ENCODE measurements around the gene ROS1.

ROS1 gene

GRCh38 chr6:117440706-117441525 is 15.2 kb upstream of the ROS1 start:
- no peak for DNase-seq (ENCODE audit: low spot score)

GRCh38 chr6:117432273-117432672 is 6.5 kb upstream of the ROS1 start:
- DNase-seq (ENCODE audit: low spot score) = no peak

DNA sequence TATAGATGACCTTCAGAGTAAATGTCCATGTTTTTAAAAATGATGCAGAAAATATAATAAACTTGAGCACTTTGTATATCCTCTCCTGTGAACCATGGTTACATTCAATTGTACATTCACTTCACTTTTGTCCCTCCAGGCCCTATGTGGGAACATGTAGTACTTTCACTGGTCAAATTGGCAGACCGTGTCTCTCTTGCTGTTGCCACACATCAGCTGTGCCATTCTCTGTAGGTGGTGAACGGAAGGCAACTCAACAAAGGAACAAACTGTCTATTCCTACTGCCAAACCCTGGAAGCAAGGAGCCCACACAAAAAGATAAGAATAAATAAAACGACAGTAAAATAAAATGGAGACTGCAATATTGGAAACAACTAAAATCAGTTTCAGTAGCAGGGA is 2.0 kb downstream of the ROS1 start:
- DNase-seq (ENCODE audit: low spot score) = no peak

GRCh38 chr6:117418320-117418719 is 7.4 kb downstream of the ROS1 start:
- no peak for DNase-seq (ENCODE audit: low spot score)

- no peak for DNase-seq (ENCODE audit: low spot score)
Observed at GRCh38 chr6:117417851-117418250, 7.9 kb downstream of the ROS1 start.

- no peak for DNase-seq (ENCODE audit: low spot score)
Observed at GRCh38 chr6:117414770-117415169, 11.0 kb downstream of the ROS1 start.

- no peak for DNase-seq (ENCODE audit: low spot score)
Observed at GRCh38 chr6:117411474-117411873, 14.3 kb downstream of the ROS1 start.

DNA sequence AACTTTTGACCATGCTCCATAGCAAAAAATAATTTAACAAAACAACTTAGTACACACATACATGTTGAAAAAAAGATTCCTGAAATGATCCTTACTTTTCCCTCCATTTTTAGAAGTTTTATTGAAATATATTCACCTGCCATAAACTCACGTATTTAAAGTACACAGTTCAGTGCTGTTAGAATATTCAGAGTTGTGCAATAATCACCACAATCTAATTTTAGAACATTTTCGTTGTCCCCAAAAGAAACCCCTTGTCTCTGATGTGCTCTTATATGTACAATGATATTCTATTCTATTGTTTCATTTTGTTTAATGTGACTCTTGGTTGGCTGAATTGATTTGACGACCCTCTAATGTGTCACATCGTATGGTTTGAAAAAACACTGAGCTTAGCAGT is 15.9 kb downstream of the ROS1 start:
- DNase-seq (ENCODE audit: low spot score) = no peak

GRCh38 chr6:117409420-117409819 is 16.3 kb downstream of the ROS1 start:
- DNase-seq (ENCODE audit: low spot score) = no peak

DNA sequence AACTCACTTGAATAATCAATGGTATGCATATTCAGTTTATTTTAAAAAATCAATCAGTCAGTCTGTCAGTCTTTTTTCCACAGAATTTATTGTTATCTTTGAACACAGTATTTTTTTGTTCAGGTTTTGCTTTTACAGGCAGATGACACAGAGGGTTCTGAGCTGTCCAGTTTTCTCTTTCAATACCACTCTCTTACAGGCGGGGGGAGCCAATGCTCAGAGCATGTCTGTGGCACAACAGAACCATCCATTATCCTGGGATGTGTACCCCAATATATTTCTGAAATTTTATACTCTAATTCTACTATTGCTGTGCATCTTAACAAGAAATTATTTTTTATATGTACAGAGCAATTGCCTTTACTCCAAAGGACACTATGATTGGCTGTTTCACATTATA is 21.2 kb downstream of the ROS1 start:
- no peak for DNase-seq (ENCODE audit: low spot score)

GRCh38 chr6:117401799-117402198 is 23.9 kb downstream of the ROS1 start:
- DNase-seq (ENCODE audit: low spot score) = no peak

GRCh38 chr6:117399924-117400323 is 25.8 kb downstream of the ROS1 start:
- DNase-seq (ENCODE audit: low spot score) = no peak

- no peak for DNase-seq (ENCODE audit: low spot score)
Observed at GRCh38 chr6:117399126-117399525, 26.6 kb downstream of the ROS1 start.

DNA sequence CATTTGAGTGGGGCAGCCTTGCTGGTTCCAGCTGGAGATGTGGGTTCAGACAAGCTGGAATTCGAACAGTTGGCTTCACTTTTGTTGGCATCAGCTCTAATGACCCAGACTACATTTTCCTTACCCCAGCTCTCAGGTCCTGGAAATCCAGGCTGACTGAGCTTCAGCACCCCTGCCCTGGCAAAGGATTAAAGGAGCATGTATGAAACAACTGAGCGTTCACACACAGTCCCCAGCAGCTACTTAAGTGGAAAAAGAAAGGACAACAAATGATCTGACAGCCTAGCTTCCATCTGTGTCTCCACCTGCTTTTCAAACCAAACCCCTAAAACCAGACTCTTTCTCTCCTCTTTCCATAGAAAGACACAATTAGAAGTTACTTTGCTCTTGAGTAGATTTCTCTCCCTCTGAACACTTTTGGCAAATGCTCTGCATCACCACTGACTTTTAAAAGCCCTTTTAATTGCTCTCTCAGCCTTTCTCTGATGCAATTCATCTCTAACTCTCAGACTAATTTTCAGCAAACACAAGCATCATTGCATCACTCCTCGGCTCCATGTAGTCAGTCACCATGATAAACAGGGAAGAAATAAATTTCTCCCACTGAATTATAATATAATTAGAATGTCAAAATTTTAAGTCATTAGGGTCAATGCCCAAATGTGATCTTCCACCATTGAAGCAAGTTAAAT is 28.1 kb downstream of the ROS1 start:
- DNase-seq (ENCODE audit: low spot score) = no peak

- DNase-seq (ENCODE audit: low spot score) = no peak
Observed at GRCh38 chr6:117396228-117396627, 29.5 kb downstream of the ROS1 start.

GRCh38 chr6:117395164-117395563 is 30.6 kb downstream of the ROS1 start:
- no peak for DNase-seq (ENCODE audit: low spot score)

- no peak for DNase-seq (ENCODE audit: low spot score)
Observed at GRCh38 chr6:117393045-117393444, 32.7 kb downstream of the ROS1 start.

- no peak for DNase-seq (ENCODE audit: low spot score)
Observed at GRCh38 chr6:117391874-117392583, 33.7 kb downstream of the ROS1 start.

- no peak for DNase-seq (ENCODE audit: low spot score)
Observed at GRCh38 chr6:117389227-117390057, 36.3 kb downstream of the ROS1 start.

GRCh38 chr6:117387454-117387974 is 38.2 kb downstream of the ROS1 start:
- no peak for DNase-seq (ENCODE audit: low spot score)

DNA sequence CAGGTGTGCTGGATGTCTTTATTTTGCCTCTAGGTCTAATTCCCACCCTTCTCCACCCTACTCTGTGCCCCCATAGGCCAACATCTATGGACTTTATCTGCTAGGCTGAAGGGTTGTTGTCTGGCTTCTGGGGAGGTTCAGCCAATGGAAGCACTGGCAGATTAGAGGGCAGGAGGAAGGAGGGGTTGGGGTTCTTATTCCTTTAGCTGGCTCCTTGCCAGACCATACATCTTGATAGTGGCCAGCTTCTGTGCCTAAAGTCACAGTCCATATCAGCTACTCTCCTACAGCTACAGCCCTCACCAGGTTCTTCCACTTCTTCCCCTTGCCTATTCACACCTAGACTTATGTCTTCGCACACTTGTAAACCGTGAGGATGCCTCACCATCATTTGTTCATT is 41.1 kb downstream of the ROS1 start:
- no peak for DNase-seq (ENCODE audit: low spot score)

GRCh38 chr6:117381749-117382148 is 44.0 kb downstream of the ROS1 start:
- DNase-seq (ENCODE audit: low spot score) = no peak
